Erythroblast (primary cell): Measurements from ENCODE around the gene EPN2.

Experiments
- GATA1 ChIP-seq: IDR thresholded peaks from 2 replicates; pipeline ENCODE4 v1.6.1; 2011; ENCODE audit warnings: low read depth, mild to moderate bottlenecking, control low read depth, low read length, moderate library complexity
- POLR2A ChIP-seq: IDR thresholded peaks from 2 replicates; pipeline ENCODE4 v1.6.1; 2011; ENCODE audit warnings: mild to moderate bottlenecking, low read length

DNA sequence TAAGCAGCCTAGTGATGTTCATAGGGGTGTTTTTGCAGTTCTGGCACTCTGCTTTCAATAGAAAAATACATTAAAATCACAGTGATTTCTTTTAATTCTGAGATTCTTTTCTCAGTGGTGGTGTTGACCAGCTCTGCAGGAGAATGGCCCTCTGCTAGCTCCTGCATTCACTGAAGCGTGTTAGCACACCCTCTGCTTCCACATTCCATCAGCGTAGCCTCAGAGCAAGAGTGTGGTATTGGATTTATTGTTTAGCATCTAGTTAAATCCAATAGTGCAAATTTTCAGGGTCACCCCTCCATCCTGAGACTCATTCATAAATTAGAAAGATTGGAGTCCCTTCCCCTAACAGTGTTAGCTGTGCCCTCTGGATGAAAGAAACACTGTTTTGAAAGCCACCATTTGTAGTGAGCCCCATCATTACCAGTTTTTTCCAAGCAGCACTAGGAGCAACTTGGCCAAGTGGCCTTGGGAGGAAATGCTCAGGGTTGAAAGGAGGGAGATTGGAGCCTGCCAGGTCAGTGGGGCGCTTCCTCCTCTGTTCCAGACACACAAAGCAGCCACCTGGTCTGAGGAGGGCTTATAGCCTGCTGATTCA, 79.7 kb downstream of the EPN2 start:
- TF ChIP-seq POLR2A (no peak), GATA1 (no peak)
